Measurements from ENCODE around the gene JTB. TPM values are rescaled to one million over a fixed set of nuclear protein-coding genes. Genes with fewer than 3 reads are reported as not detected.

JTB gene
- total and polyA plus RNA-seq, 2 experiments from 2014 or later, result 213 to 217 TPM

GRCh38 chr1:153962088-153963029, 15.1 kb downstream of the JTB start:
- Histone ChIP-seq H4K20me1 (ENCODE audit: insufficient read depth, poor library complexity, severe bottlenecking) (peaks cover 6% of the 10 kb centered on the region), H3K79me2 (peaks cover 52% of the 10 kb centered on the region), H3K4me2 (peak overlapping the region; percentile 93), H3K4me1 (ENCODE audit: insufficient read depth) (peaks cover 26% of the 10 kb centered on the region), H3K36me3 (replicated peaks; ENCODE audit: insufficient read depth, low read depth) (no peaks in the 10 kb centered on the region), H3K27ac (peak overlapping the region; percentile 98), H2AFZ (peak overlapping the region; percentile 2), H3K4me3 (peak overlapping the region; percentile 52), H3K9me2 (replicated peaks; ENCODE audit: insufficient read depth) (no peaks in the 10 kb centered on the region), H3K9me3 (ENCODE audit: low read depth) (no peaks in the 10 kb centered on the region), H3K27me3 (no peaks in the 10 kb centered on the region)
- TF ChIP-seq EZH2phosphoT487 (IDR thresholded peaks at IDR 0.05; ENCODE audit: low read depth, severe bottlenecking, unreplicated experiment) (no peak), EZH2 (IDR thresholded peaks at IDR 0.05; ENCODE audit: borderline replicate concordance) (no peak), CTCF (IDR thresholded peaks at IDR 0.05; ENCODE audit: poor library complexity) (no peak)
- DNase-seq (ENCODE audit: low spot score), result peak; percentile 79
- 15% methylated on average over 14 of the region's 16 CpGs for WGBS (ENCODE audit: low lambda C conversion rate, missing lambda C conversion rate)

- H3K9me3 ChIP-seq (ENCODE audit: low read depth), result no peaks in the 10 kb centered on the region
- H2AFZ ChIP-seq, result no peak overlapping the region
- 84% methylated on average over 4 of the region's 4 CpGs for whole genome bisulfite sequencing (ENCODE audit: low lambda C conversion rate, missing lambda C conversion rate)
- H3K27me3 ChIP-seq, result no peaks in the 10 kb centered on the region
- H3K36me3 ChIP-seq (replicated peaks; ENCODE audit: insufficient read depth, low read depth), result no peaks in the 10 kb centered on the region
- no peaks in the 10 kb centered on the region for H3K9me2 ChIP-seq (replicated peaks; ENCODE audit: insufficient read depth)
- H3K4me2 ChIP-seq, result peak overlapping the region; percentile 93
- no peak for DNase-seq (ENCODE audit: low spot score)
- peaks cover 31% of the 10 kb centered on the region for H3K4me1 ChIP-seq (ENCODE audit: insufficient read depth)
- peaks cover 15% of the 10 kb centered on the region for H4K20me1 ChIP-seq (ENCODE audit: insufficient read depth, poor library complexity, severe bottlenecking)
- H3K27ac ChIP-seq, result peak overlapping the region; percentile 98
- TF ChIP-seq CTCF (IDR thresholded peaks at IDR 0.05; ENCODE audit: poor library complexity) (no peak), EZH2 (IDR thresholded peaks at IDR 0.05; ENCODE audit: borderline replicate concordance) (no peak)
- no peak overlapping the region for H3K4me3 ChIP-seq
- peaks cover 61% of the 10 kb centered on the region for H3K79me2 ChIP-seq
These were observed 16.1 kb downstream of the JTB start for GRCh38 chr1:153961421-153961820.

- Histone ChIP-seq H3K36me3 (replicated peaks; ENCODE audit: insufficient read depth, low read depth) (no peaks in the 10 kb centered on the region), H3K27me3 (no peaks in the 10 kb centered on the region), H3K9me3 (ENCODE audit: low read depth) (no peaks in the 10 kb centered on the region), H3K4me3 (no peak overlapping the region), H3K4me2 (no peak overlapping the region), H3K27ac (no peak overlapping the region), H4K20me1 (ENCODE audit: insufficient read depth, poor library complexity, severe bottlenecking) (peaks cover 27% of the 10 kb centered on the region), H2AFZ (no peak overlapping the region), H3K4me1 (ENCODE audit: insufficient read depth) (peaks cover 26% of the 10 kb centered on the region), H3K9me2 (replicated peaks; ENCODE audit: insufficient read depth) (no peaks in the 10 kb centered on the region), H3K79me2 (peaks cover 64% of the 10 kb centered on the region)
- no peak for DNase-seq (ENCODE audit: low spot score)
- no peak for TF ChIP-seq EZH2phosphoT487 (IDR thresholded peaks at IDR 0.05; ENCODE audit: low read depth, severe bottlenecking, unreplicated experiment)
- no peak for TF ChIP-seq CTCF (IDR thresholded peaks at IDR 0.05; ENCODE audit: poor library complexity)
- TF ChIP-seq EZH2 (IDR thresholded peaks at IDR 0.05; ENCODE audit: borderline replicate concordance), result no peak
- 97% methylated on average over 11 of the region's 11 CpGs for WGBS (ENCODE audit: low lambda C conversion rate, missing lambda C conversion rate)
These were observed 17.3 kb downstream of the JTB start for GRCh38 chr1:153960206-153960605.
